Measurements from ENCODE around the gene NUFIP2.

DNA sequence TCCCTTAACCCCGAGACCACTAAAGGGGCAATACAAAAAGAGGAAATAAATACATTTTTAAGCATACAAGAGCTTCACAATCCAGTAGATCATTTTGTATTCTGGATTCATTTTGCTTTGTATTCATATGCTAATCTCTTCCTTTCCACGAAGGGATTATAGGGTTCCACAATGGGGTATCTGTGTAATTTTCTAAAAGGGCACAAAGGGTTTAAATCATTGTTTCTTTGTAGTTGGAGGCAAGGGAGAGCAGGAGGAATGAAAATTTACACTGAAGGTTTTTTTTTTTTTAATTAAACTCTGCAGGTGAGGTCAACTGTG lies 592 bp upstream of the NUFIP2 start:
- TF ChIP-seq, protein P1, sequence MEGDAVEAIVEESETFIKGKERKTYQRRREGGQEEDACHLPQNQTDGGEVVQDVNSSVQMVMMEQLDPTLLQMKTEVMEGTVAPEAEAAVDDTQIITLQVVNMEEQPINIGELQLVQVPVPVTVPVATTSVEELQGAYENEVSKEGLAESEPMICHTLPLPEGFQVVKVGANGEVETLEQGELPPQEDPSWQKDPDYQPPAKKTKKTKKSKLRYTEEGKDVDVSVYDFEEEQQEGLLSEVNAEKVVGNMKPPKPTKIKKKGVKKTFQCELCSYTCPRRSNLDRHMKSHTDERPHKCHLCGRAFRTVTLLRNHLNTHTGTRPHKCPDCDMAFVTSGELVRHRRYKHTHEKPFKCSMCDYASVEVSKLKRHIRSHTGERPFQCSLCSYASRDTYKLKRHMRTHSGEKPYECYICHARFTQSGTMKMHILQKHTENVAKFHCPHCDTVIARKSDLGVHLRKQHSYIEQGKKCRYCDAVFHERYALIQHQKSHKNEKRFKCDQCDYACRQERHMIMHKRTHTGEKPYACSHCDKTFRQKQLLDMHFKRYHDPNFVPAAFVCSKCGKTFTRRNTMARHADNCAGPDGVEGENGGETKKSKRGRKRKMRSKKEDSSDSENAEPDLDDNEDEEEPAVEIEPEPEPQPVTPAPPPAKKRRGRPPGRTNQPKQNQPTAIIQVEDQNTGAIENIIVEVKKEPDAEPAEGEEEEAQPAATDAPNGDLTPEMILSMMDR (conservative IDR thresholded peaks at IDR 0.05): no peak
- no peak for TF ChIP-seq ZFX (IDR thresholded peaks at IDR 0.05)
